CD4-positive, alpha-beta T cell treated with Interleukin-6 at 100 ng/mL for 8 hours (primary cell): ENCODE results near the gene MINPP1.
A peak's percentile ranks its signal among the peaks of the same experiment; 100 is the strongest.
"Not testable (repeated sequence)": the region's sequence is repeated elsewhere in the genome, so short reads cannot be mapped to it uniquely, and the experiment has no call there.

Source experiments
- DNase-seq: peaks from one replicate; pipeline ENCODE4 v3.0.0-alpha.2; 2020; ENCODE audit warnings: mixed read lengths, low spot score

The MINPP1 gene

DNA sequence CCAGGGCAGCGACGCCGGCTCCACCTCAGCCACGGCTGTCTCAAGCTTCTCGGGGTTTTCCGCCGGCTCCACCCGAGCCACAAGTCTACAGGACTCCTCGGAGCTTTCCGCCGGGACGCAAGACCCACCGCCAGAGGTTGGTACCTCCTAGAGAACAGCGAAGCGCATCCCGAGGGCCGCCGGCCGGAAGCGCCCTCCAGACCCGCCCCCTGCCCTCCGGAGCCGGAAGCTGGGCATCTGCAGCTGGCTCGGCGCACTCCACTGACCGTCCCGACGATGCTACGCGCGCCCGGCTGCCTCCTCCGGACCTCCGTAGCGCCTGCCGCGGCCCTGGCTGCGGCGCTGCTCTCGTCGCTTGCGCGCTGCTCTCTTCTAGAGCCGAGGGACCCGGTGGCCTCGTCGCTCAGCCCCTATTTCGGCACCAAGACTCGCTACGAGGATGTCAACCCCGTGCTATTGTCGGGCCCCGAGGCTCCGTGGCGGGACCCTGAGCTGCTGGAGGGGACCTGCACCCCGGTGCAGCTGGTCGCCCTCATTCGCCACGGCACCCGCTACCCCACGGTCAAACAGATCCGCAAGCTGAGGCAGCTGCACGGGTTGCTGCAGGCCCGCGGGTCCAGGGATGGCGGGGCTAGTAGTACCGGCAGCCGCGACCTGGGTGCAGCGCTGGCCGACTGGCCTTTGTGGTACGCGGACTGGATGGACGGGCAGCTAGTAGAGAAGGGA lies at the start of gene MINPP1:
Gene MINPP1 (plus strand): TSS at position 254 of the 726 bp plus-strand sequence. CDS start 23 bp downstream, at position 277.
- DNase-seq, result peak; percentile 57

GRCh38 chr10:87456586-87457220 lies 48.0 kb upstream of the MINPP1 start:
- DNase-seq, result not testable (repeated sequence)

DNA sequence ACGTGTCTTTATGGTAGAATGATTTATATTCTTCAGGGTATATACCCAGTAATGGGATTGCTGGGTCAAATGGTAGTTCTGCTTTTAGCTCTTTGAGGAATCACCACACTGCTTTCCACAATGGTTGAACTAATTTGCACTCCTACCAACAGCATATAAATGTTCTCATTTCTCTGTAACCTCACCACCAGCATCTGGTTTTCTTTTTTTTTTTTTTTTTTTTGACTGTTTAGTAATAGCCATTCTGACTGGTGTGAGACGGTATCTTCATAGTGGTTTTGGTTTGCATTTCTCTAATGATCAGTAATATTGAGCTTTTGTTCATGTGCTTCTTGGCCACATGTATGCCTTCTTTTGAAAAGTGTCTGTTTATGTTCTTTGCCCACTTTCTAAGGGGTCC lies 42.9 kb upstream of the MINPP1 start:
- DNase-seq, result not testable (repeated sequence)

DNA sequence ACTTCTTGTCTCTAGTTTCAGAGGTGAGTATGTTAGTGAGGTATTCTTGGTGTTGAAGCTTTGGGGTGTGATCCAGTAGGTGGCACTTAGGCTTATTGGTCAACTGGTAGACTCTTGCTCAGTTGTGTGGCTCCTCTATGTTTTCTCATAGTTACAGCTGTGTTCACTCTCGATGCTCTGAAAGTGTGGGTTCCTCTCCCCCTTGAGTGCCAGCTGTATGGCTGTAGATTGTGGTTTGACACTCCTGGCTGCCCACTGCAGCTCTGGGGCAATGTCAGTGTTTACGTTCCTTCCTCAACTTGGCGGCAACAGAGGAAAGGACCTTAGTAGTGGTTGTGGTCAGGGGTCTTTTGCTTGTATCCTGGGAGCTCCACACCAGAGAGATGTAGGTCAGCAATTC lies 37.8 kb upstream of the MINPP1 start:
- DNase-seq, result not testable (repeated sequence)

DNA sequence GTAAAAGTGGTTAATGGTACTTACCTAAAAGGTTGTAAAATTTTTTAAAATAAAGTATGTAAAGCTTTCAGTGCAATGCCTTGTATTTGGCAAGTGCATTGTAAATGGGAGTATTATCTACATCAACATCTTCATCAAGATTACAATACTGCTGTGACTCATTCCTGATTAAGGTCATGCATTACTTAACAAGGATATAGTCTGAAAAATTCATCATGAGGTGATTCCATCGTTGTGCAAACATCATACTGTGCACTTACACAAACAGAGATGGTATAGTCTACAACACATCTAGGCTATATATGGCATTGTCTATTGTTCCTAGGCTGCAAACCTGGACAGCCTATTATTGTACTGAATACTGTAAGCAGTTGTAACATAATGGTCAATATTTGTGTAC lies 16.0 kb upstream of the MINPP1 start:
- DNase-seq, result not testable (repeated sequence)

DNA sequence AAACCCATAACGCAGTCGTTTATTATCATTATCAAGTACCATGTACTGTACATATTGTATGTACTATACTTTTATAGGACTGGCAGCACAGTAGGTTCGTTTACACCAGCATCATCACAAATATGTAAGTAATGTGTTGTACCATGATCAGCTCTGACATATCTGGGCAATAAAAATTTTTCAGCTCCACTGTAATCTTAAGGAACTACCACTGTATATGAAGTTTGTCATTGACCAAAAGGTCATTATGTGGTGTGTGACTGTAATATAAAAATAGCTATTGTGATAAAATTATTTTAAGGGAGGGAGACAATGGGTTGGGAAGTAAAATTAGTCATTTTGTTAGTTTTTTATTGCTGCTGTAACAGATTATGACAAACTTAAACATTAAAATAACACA lies 14.4 kb upstream of the MINPP1 start:
- DNase-seq, result not testable (repeated sequence)

- DNase-seq, result not testable (repeated sequence)
Observed at GRCh38 chr10:87492450-87492849, 12.2 kb upstream of the MINPP1 start.

GRCh38 chr10:87495446-87495845 lies 9.2 kb upstream of the MINPP1 start:
- DNase-seq, result not testable (repeated sequence)

DNA sequence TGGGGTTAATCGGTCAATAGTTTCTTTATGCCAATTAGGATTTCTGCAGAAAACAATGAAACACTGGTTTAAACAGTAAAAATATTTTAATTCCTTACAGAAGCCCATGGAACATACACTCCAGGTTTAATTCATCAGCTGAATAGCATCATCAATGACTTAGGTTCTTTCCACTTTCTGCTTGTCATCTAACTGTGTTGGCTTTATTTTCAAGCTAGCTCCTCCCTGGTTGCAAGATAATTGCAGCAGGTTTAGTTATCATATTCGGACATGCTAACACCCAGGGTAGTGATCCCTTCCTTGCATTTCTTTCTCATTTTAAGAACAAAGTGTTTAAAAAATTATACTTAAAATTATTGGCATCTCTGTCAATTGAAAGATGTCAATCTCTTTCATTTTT lies 7.3 kb upstream of the MINPP1 start:
- not testable (repeated sequence) for DNase-seq

- DNase-seq, result not testable (repeated sequence)
Observed at GRCh38 chr10:87498106-87498789, 6.4 kb upstream of the MINPP1 start.

- DNase-seq, result no peak
Observed at GRCh38 chr10:87500646-87501048, 4.0 kb upstream of the MINPP1 start.

- DNase-seq, result no peak
Observed at GRCh38 chr10:87503401-87503800, 1.3 kb upstream of the MINPP1 start.

DNA sequence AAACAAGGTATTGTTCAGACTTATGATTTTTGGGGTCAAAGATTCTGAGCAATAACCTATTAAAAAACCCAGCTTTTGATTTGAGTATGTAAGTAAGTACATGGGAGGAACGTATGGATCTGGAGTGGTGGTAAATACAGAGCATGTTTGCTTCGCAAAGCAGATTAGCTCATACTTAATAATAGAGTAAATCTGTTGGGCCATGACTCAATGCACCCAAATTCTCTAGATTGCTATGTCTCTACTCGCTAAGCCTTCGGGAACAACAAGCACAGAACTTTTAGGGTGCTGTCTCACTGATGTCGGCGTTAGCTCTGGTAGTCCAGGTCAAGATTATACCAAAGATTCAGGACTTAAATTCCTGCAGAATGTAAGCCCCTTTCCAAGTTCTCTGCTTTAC lies 807 bp upstream of the MINPP1 start:
- DNase-seq, result no peak

DNA sequence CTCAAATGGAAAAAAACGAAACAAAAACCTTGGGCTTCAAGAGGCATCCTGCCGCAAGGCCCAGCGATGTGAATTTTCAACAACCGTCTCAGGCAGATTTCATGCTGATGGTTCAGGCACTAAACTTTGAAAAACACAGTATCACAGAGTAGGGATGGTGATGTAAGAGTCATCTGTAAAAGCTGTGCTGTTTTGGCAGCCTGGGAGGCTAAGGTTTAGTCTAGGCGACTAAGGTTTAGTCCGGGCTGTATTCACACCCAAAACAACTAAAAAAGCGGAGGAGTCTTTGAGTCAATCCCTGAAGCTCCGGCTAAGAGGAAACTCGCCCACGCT lies 420 bp upstream of the MINPP1 start:
- no peak for DNase-seq

- DNase-seq, result peak; percentile 18
Observed at GRCh38 chr10:87505366-87506111, 846 bp downstream of the MINPP1 start.

GRCh38 chr10:87506956-87507355 lies 2.3 kb downstream of the MINPP1 start:
- DNase-seq, result no peak

GRCh38 chr10:87507879-87508483 lies 3.3 kb downstream of the MINPP1 start:
- DNase-seq, result no peak

DNA sequence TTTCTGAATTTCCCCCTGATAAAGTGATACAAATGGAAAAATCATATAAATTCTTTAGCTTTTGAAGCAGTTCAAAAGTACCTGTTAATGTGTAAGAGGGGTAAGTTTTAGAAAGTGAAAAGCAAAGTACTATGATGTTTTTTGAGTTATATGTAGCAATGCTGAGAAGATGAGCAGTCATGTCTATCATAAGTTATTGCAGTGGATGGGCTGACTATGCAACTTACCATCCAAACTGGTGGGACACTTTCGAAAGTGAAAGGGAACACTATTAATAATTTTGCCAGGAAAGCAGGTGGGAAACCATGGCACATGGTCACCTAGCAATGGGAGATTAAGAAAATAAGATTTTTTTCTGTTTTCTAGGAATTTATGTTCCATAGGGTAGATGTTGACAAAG lies 4.1 kb downstream of the MINPP1 start:
- no peak for DNase-seq

DNA sequence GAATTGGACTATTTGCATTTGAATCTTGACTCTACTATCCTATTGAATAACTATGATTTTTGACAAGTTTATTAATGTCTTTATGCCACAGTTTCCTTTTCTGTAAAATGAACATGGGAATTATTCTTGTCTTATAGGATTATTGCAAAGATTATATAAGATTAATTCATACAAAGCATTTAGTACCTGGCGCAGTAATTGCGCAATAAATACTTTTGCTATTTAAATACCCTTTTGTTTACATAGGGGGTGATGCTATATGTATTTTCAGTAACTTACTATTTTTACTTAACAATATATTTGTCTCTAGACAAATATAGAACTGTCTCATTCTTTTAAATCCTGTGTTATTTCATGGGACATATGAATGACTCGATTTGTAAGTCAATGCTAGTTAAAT lies 5.3 kb downstream of the MINPP1 start:
- DNase-seq, result no peak

GRCh38 chr10:87511526-87511925 lies 6.8 kb downstream of the MINPP1 start:
- DNase-seq, result no peak

- no peak for DNase-seq
Observed at GRCh38 chr10:87518937-87519336, 14.2 kb downstream of the MINPP1 start.

GRCh38 chr10:87519582-87519981 lies 14.9 kb downstream of the MINPP1 start:
- DNase-seq, result no peak
